ENCODE measurements around the gene MMS19.

DNA sequence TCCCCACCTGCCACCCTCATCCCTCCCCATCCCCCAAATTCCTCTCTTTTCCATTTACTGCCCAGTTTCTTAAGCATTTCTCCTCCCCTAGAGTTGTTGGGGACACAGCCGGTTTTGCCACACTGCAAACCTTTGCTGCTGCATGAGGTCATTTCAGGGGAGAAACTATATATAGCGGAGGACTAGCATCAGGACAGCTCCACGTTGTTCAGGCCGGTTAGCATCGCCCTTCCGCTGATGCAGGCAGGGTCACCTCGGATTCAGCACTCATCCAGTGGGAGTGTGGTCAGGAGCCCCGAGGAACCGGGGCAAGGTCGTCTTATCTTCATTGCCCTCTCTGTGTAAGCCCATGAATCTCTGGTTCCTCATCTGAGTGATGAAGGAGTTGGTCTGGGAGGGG is 16.1 kb upstream of the MMS19 start:
- TF ChIP-seq, protein P1, sequence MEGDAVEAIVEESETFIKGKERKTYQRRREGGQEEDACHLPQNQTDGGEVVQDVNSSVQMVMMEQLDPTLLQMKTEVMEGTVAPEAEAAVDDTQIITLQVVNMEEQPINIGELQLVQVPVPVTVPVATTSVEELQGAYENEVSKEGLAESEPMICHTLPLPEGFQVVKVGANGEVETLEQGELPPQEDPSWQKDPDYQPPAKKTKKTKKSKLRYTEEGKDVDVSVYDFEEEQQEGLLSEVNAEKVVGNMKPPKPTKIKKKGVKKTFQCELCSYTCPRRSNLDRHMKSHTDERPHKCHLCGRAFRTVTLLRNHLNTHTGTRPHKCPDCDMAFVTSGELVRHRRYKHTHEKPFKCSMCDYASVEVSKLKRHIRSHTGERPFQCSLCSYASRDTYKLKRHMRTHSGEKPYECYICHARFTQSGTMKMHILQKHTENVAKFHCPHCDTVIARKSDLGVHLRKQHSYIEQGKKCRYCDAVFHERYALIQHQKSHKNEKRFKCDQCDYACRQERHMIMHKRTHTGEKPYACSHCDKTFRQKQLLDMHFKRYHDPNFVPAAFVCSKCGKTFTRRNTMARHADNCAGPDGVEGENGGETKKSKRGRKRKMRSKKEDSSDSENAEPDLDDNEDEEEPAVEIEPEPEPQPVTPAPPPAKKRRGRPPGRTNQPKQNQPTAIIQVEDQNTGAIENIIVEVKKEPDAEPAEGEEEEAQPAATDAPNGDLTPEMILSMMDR (IDR thresholded peaks at IDR 0.05), result no peak
- no peak for TF ChIP-seq POLR2A (IDR thresholded peaks at IDR 0.05)

Measured in thyroid gland (tissue), 4 donors.